Neural progenitor cell (in vitro differentiated cells): Measurements from ENCODE around the gene IGFBP6.

Source experiments
- EZH2 ChIP-seq: fragments of 200-600 bp; sonication (generic); IDR thresholded peaks from 2 replicates; pipeline ENCODE4 v1.6.1; 2017; ENCODE audit warnings: antibody characterized with exemption, mild to moderate bottlenecking, moderate library complexity
- EZH2phosphoT487 ChIP-seq: fragments of 200-600 bp; sonication (generic); IDR thresholded peaks from 2 replicates; pipeline ENCODE4 v1.6.1; 2017; ENCODE audit warnings: antibody characterized with exemption
- TF ChIP-seq, protein P1 (sequence below): fragments of 200-600 bp; sonication (generic); IDR thresholded peaks from 2 replicates; pipeline ENCODE4 v1.5.1; 2017; ENCODE audit warnings: antibody characterized with exemption, mild to moderate bottlenecking

DNA sequence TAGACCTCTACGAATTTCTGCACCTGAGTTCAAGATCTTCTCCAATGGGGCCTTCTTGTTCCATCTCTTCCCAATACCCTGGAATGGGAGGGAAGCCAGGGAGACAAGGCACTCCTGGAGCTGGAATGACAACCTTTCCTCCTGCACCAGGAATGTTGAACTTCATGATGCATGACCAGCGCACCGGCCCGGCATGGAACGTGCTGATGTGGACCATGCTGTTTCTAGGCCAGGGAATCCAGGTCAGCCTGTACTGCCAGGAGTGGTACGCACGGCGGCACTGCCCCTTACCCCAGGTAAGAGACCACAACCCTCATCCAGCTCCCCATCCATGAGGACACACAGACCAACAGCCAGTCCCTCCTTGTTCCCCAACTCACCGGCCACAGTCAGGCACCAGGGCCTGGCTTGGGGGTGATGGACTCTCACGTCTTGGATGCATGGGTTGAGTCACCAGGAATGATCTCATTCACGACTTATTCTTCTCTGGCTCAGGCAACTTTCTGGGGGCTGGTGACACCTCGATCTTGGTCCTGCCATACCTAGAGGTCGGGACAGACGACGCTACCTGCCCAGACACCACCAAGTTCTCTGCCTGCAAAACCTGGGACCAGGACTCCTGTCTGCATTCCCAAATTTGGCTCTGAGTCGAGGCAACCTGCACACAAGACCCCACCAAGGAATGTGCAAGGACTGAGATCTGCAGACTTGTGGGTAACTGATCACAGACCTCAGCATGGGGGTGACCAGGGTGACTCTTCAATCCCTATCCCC, 26.3 kb downstream of the IGFBP6 start:
- TF ChIP-seq, protein P1, sequence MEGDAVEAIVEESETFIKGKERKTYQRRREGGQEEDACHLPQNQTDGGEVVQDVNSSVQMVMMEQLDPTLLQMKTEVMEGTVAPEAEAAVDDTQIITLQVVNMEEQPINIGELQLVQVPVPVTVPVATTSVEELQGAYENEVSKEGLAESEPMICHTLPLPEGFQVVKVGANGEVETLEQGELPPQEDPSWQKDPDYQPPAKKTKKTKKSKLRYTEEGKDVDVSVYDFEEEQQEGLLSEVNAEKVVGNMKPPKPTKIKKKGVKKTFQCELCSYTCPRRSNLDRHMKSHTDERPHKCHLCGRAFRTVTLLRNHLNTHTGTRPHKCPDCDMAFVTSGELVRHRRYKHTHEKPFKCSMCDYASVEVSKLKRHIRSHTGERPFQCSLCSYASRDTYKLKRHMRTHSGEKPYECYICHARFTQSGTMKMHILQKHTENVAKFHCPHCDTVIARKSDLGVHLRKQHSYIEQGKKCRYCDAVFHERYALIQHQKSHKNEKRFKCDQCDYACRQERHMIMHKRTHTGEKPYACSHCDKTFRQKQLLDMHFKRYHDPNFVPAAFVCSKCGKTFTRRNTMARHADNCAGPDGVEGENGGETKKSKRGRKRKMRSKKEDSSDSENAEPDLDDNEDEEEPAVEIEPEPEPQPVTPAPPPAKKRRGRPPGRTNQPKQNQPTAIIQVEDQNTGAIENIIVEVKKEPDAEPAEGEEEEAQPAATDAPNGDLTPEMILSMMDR = no peak
- TF ChIP-seq EZH2 (no peak), EZH2phosphoT487 (no peak)
